Epithelial cell of prostate (primary cell): ENCODE measurements around the gene PPARG.
"Not testable (repeated sequence)": the region's sequence is repeated elsewhere in the genome, so short reads cannot be mapped to it uniquely, and the experiment has no call there.

Experiments
- DNase-seq: peaks from one replicate; pipeline ENCODE4 v3.0.0-alpha.2; 2011; ENCODE audit warnings: low read depth, low spot score
- H3K27ac ChIP-seq: fragments of 450-650 bp; 2 replicates; pipeline ENCODE4 v1.5.1; 2017; ENCODE audit warnings: mild to moderate bottlenecking

PPARG gene

DNA sequence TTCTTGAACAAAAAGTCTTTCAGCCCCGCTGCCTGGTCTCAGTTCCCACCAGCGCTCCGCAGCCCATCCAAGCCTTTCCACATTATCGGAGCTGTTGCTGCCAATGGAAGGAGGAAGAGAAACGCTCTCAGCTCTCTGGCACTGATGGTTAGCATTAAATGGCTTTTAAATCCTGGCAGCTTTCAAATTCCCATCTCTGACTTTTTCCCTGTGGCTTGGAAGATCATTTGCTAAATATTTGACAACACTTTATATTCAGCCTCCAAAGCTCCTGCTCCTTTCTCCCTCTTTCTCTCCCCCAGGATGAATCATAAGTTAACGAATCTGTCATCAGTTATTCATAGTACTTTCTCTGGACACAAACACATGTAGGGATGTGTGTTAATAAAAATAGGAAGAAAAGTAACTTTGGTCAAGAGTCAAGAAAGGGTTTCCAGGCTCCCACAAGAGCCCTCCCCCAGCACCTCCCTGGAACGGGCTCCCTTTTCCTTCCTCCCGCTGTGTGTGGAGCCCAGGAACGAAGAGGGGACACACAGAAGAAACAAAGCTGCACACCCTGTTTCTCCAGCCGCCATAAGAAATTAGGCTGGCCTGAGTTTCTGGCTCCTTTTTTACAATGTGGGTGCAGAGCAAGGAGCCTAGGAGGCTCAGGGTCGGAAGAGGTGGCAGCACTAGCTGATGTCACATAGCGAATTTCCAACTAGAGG lies 147.8 kb downstream of the PPARG start:
- no peak overlapping the region for H3K27ac ChIP-seq
- no peak for DNase-seq

- no peak overlapping the region for H3K27ac ChIP-seq
- DNase-seq: no peak
Observed at GRCh38 chr3:12437221-12437605, 148.3 kb downstream of the PPARG start.

- DNase-seq: no peak
- H3K27ac ChIP-seq: no peak overlapping the region
Observed at GRCh38 chr3:12437861-12438260, 149.0 kb downstream of the PPARG start.

GRCh38 chr3:12438318-12438717 lies 149.4 kb downstream of the PPARG start:
- H3K27ac ChIP-seq: no peak overlapping the region
- no peak for DNase-seq

DNA sequence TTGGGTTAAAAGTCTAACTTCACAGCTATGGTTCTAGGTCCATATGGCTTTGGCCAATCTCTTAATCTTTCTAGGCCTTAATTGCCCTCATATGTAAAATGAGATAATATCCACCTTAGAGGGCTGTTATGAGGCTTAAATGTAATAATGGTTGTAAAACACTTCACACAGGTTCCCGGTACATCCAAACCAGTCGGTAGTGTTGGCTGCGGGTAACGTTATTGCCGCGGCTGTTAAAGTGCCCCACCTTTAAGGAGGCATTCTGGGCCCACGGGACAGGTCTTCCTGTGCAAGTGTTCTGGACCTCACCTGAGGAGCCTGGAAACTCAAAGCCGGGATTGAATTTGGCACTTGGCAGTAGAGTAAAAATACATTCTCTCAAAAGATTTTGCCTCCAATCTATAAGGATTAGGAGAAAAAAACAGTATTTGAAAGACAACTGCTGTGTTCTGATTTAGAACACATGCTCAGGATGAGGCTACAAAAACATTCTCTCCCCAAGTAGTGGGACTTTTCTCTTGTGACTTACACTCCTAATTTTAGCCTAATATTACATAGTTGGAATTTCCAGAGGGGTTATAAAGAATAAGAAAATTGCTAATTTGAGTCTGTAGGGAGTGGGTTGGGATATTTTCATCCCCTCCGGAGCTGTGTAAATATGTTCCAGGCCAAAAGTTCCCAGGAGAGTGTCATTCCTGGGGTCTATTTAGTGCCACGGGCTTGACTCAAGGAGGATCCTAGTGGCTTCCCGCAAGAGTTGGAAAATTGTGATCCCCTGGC lies 150.5 kb downstream of the PPARG start:
- no peak overlapping the region for H3K27ac ChIP-seq
- DNase-seq: no peak

- no peak for DNase-seq
- no peak overlapping the region for H3K27ac ChIP-seq
Observed at GRCh38 chr3:12440927-12441714, 152.3 kb downstream of the PPARG start.

GRCh38 chr3:12442654-12443501 lies 154.0 kb downstream of the PPARG start:
- DNase-seq: no peak
- H3K27ac ChIP-seq: no peak overlapping the region

- peak overlapping the region; percentile 55 for H3K27ac ChIP-seq
- DNase-seq: no peak
Observed at GRCh38 chr3:12443781-12444522, 155.1 kb downstream of the PPARG start.

DNA sequence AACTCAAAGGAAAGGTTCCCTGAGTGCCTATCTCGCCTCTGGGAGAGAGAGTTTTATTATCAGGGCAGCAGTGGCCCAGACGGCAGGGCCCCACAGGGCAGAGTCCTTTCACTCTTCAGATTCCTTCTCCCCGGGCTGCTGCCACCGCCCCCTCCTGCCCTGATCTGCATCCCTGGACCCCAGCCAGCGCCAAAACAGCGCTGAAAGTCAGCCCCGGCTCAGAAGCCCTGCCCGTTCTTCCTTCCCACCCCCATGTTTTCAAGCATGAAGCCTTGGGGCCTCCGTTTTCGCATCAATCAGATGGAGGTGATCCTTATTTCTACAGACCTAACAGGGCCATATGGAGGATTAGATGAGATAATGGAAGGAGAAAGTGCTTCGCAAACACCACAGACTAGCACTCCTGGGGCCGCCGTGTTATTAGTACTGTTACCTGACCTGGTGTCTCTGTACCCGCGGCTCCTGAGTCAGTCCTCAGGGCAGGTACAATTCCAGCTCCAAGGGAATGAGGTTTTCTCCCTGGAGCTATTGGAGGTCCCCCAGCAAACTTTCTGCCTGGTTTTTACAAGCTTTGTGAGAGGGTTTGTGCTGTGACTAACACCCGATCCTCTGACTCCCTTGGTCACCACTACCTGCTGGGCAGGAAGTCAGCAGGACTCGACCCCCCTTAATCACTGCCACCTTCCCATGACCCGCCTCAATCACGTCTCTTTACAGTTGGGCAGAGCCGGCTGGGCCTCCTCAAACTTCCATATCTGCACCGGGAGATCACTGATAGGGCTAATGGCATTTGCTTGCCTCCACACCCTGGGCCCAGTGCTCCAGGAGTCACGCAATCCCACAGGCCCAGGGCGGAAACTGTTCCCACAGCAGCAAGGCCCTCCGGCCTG lies 156.0 kb downstream of the PPARG start:
- H3K27ac ChIP-seq: peak overlapping the region; percentile 55
- peak; percentile 83 for DNase-seq

GRCh38 chr3:12445523-12446240 lies 156.8 kb downstream of the PPARG start:
- DNase-seq: no peak
- peak overlapping the region; percentile 55 for H3K27ac ChIP-seq

DNA sequence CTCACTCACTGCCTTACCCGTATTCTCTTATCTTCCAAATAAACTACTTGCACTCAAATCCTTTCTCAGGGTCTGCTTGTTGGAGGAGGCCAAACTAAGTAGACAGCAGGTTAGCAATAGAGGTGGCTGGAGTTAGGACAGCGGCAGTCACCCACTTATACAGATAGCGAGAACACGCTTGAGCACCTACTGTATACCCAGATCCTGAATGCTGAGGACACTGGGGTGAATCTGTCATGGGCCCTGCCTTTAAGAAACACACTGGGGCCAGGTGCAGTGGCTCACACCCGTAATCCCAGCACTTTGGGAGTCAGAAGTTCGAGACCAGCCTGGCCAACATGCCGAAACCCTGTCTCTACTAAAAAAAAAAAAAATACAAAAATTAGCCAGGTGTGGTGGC lies 157.4 kb downstream of the PPARG start:
- H3K27ac ChIP-seq: no peak overlapping the region
- no peak for DNase-seq

DNA sequence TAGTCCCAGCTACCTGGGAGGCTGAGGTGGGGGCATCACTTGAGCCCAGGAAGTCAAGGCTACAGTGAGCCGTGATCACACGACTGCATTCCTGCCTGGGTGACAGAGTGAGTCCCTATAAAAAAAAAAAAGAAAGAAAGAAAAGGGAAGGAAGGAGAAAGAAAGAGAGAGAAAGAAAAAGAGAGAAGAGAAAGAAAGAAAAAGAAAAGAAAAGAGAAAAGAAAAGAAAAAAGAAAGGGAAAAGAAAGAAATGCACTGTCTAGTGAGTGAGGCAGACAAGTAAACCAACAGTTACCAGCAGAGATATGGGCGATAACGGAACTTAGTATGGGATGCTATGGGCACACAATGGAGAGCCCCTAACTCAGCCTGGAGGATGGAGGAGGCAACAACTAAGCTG lies 158.2 kb downstream of the PPARG start:
- DNase-seq: no peak
- no peak overlapping the region for H3K27ac ChIP-seq

DNA sequence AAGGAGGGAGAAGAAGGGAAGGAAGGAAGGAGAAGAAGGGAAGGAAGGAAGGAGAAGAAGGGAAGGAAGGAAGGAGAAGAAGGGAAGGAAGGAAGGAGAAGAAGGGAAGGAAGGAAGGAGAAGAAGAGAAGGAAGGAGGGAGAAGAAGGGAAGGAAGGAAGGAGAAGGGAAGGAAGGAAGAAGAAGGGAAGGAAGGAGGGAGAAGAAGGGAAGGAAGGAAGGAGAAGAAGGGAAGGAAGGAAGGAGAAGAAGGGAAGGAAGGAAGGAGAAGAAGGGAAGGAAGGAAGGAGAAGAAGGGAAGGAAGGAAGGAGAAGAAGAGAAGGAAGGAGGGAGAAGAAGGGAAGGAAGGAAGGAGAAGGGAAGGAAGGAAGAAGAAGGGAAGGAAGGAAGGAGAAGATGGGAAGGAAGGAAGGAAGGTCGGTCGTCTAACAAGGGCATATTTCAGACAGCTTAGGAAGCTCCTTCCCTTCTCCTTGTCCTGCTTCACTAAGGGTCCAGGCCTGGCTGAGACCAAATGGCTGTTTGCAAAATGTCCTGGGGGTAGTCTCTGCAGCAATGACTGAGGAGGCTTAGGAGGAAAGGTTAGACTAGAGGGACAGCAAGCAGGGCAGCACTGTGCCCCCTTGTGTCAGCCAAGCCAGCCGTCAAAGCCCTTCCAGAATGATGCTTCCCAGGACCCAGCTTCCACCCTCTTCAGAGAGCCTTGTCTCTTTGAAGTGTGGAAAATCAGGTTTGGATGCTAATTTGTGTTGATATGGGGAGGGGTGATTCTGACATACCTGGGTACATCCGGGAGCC lies 159.7 kb downstream of the PPARG start:
- DNase-seq, H3K27ac ChIP-seq: not testable (repeated sequence)

GRCh38 chr3:12449889-12450682 lies 161.2 kb downstream of the PPARG start:
- H3K27ac ChIP-seq: no peak overlapping the region
- DNase-seq: no peak

DNA sequence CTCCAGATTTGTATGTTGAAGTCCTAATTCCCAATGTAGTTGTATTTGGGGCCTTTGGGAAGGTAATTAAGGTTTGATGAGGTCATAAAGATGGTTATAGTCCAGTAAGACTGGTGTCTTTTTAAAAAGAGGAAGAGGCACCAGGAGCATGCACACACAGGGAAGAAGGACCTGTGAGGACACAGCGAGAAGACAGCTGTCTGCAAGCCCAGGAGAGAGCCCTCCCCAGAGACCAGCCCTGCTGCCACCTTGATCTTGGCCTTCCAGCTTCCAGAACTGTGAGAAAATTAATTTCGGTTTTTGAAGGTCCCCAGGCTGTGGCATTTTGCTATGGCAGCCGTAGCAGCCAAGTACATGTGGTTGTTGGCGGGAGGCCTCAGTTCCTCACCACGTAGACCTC lies 162.6 kb downstream of the PPARG start:
- no peak overlapping the region for H3K27ac ChIP-seq
- DNase-seq: no peak

DNA sequence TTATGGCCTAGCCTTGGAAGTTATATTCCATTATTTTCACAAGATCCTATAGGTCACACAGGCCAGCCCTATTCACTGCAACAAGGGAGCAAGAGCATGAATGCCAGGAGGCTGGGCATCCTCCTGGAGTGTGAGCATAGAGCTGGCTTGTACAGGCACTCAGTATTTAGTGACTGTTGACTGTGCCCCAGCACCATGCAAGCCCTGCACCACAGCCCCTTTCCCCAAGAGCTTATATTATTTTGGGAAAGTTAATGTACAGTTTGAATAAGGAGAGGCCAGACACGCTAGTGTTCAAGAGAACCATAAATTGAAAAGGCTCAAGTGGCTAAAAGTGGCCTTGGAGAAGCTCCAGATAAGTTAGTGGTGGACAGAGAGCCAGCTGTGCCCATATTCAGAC lies 163.1 kb downstream of the PPARG start:
- DNase-seq: no peak
- no peak overlapping the region for H3K27ac ChIP-seq
